Fibroblast of lung (primary cell): ENCODE results near the gene AKAP13. TPM values are rescaled to one million over a fixed set of nuclear protein-coding genes. Genes with fewer than 3 reads are reported as not detected.

Experiments
- DNase-seq, 2 donors: peaks; one replicate each; pipeline versions ENCODE4 v3.0.0 to v3.0.0-alpha.2; 2010; ENCODE audit warnings: low read depth in 2 of 2
- H2AFZ ChIP-seq: 2 replicates; pipeline ENCODE4 v1.5.1; 2012; ENCODE audit warnings: low read length, control low read depth, inconsistent platforms
- H3K27ac ChIP-seq: 2 replicates; pipeline ENCODE4 v1.5.1; 2011; ENCODE audit warnings: low read length, control low read depth; ENCODE audit not compliant: insufficient read depth
- H3K27me3 ChIP-seq: 2 replicates; pipeline ENCODE4 v1.5.1; 2011; ENCODE audit warnings: mild to moderate bottlenecking, low read length; ENCODE audit not compliant: control insufficient read depth, insufficient read depth
- H3K36me3 ChIP-seq: 2 replicates; pipeline ENCODE4 v1.5.1; 2011; ENCODE audit warnings: low read length; ENCODE audit not compliant: control insufficient read depth, insufficient read depth
- H3K4me1 ChIP-seq: 2 replicates; pipeline ENCODE4 v1.5.1; 2011; ENCODE audit warnings: low read length; ENCODE audit not compliant: control insufficient read depth, insufficient read depth; ENCODE audit errors: extremely low read depth
- H3K4me2 ChIP-seq: 2 replicates; pipeline ENCODE4 v1.5.1; 2011; ENCODE audit warnings: low read length, control low read depth; ENCODE audit not compliant: insufficient read depth; ENCODE audit errors: extremely low read depth
- H3K4me3 ChIP-seq, 4 experiments: fragments of 200-600 bp in 1 of 4; sonication (generic) in 1 of 4; replicated peaks in 1 of 4; 2 replicates each; pipeline ENCODE4 v1.5.1; 2011 to 2016; ENCODE audit warnings: low read length in 4 of 4, low read depth in 3 of 4, mild to moderate bottlenecking in 3 of 4, control low read depth in 2 of 4, inconsistent platforms in 1 of 4, mixed read lengths in 1 of 4; ENCODE audit not compliant: insufficient read depth in 1 of 4; ENCODE audit errors: control extremely low read depth in 1 of 4
- H3K79me2 ChIP-seq: 2 replicates; pipeline ENCODE4 v1.5.1; 2012; ENCODE audit warnings: mild to moderate bottlenecking, low read length, inconsistent platforms; ENCODE audit not compliant: control insufficient read depth, insufficient read depth
- H3K9ac ChIP-seq: 2 replicates; pipeline ENCODE4 v1.5.1; 2011; ENCODE audit warnings: mild to moderate bottlenecking, low read length, control low read depth; ENCODE audit not compliant: insufficient read depth
- H3K9me3 ChIP-seq: 2 replicates; pipeline ENCODE4 v1.5.1; 2012; ENCODE audit warnings: low read depth, low read length; ENCODE audit not compliant: control insufficient read depth, insufficient read depth
- H4K20me1 ChIP-seq: 2 replicates; pipeline ENCODE4 v1.5.1; 2011; ENCODE audit warnings: low read length; ENCODE audit not compliant: control insufficient read depth, insufficient read depth; ENCODE audit errors: extremely low read depth
- EZH2 ChIP-seq: IDR thresholded peaks from 2 replicates; pipeline ENCODE4 v1.5.1; 2012; ENCODE audit warnings: low read length, control low read depth, mild to moderate bottlenecking; ENCODE audit errors: missing control alignments
- polyA plus RNA-seq, 2 donors: library from polyadenylated mRNA; depleted of rRNA in 1 of 2; stranded (reverse) in 1 of 2; unstranded in 1 of 2; fragments of >200 nt; gene quantifications; 2 replicates each; pipeline ENCODE4 v1.2.1, GENCODE V29; 2011 to 2012; ENCODE audit warnings: missing spikeins in 1 of 2
- total RNA-seq: library from RNA; depleted of rRNA; stranded (reverse); fragments of >200 nt; gene quantifications from 2 replicates; pipeline ENCODE4 v1.2.1, GENCODE V29; 2014
- TF ChIP-seq, protein P1 (sequence below), 2 donors: IDR thresholded peaks in 1 of 2; conservative IDR thresholded peaks in 1 of 2; 1 replicate in 1 of 2; 2 replicates in 1 of 2; pipeline ENCODE4 v1.5.1; 2011 to 2012; ENCODE audit warnings: low read length in 2 of 2, control low read depth in 1 of 2, inconsistent platforms in 1 of 2, low read depth in 1 of 2, mild to moderate bottlenecking in 1 of 2

Gene AKAP13
- total and polyA plus RNA-seq, 2 donors (not counting 1 experiment from before 2014, with no cell fraction given): 8.3 to 68.4 TPM

GRCh38 chr15:85768595-85769168 is 388.3 kb downstream of the AKAP13 start:
- no peak overlapping the region for H3K9ac ChIP-seq
- peaks cover 7% of the 10 kb centered on the region for H3K4me1 ChIP-seq
- no peak for DNase-seq
- no peak overlapping the region for H2AFZ ChIP-seq
- TF ChIP-seq, protein P1, sequence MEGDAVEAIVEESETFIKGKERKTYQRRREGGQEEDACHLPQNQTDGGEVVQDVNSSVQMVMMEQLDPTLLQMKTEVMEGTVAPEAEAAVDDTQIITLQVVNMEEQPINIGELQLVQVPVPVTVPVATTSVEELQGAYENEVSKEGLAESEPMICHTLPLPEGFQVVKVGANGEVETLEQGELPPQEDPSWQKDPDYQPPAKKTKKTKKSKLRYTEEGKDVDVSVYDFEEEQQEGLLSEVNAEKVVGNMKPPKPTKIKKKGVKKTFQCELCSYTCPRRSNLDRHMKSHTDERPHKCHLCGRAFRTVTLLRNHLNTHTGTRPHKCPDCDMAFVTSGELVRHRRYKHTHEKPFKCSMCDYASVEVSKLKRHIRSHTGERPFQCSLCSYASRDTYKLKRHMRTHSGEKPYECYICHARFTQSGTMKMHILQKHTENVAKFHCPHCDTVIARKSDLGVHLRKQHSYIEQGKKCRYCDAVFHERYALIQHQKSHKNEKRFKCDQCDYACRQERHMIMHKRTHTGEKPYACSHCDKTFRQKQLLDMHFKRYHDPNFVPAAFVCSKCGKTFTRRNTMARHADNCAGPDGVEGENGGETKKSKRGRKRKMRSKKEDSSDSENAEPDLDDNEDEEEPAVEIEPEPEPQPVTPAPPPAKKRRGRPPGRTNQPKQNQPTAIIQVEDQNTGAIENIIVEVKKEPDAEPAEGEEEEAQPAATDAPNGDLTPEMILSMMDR (conservative IDR thresholded peaks at IDR 0.05 in 1 of 2, IDR thresholded peaks at IDR 0.05 in 1 of 2; ENCODE audit: low read depth in 1 of 2, low read length in 2 of 2): no peak
- TF ChIP-seq EZH2: no peak
- H3K36me3 ChIP-seq: no peaks in the 10 kb centered on the region
- H3K27ac ChIP-seq: no peak overlapping the region
- no peaks in the 10 kb centered on the region for H3K27me3 ChIP-seq
- H3K79me2 ChIP-seq: no peaks in the 10 kb centered on the region
- H3K4me2 ChIP-seq: no peak overlapping the region
- H4K20me1 ChIP-seq: no peaks in the 10 kb centered on the region
- no peaks in the 10 kb centered on the region for H3K9me3 ChIP-seq
- H3K4me3 ChIP-seq: no peak overlapping the region

- H3K4me3 ChIP-seq: no peak overlapping the region
These were observed 388.9 kb downstream of the AKAP13 start for GRCh38 chr15:85769182-85769900.

More at GRCh38 chr15:85769182-85769900, 388.9 kb downstream of the AKAP13 start:
- H3K27ac ChIP-seq: no peak overlapping the region
- TF ChIP-seq EZH2: no peak
- TF ChIP-seq, protein P1 (conservative IDR thresholded peaks at IDR 0.05 in 1 of 2, IDR thresholded peaks at IDR 0.05 in 1 of 2; ENCODE audit: low read depth in 1 of 2, low read length in 2 of 2): no peak
- H3K36me3 ChIP-seq: no peaks in the 10 kb centered on the region
- H4K20me1 ChIP-seq: no peaks in the 10 kb centered on the region
- H3K4me1 ChIP-seq: peaks cover 6% of the 10 kb centered on the region
- no peaks in the 10 kb centered on the region for H3K9me3 ChIP-seq
- no peak for DNase-seq
- H2AFZ ChIP-seq: no peak overlapping the region
- H3K79me2 ChIP-seq: no peaks in the 10 kb centered on the region
- H3K9ac ChIP-seq: no peak overlapping the region
- H3K27me3 ChIP-seq: no peaks in the 10 kb centered on the region
- no peak overlapping the region for H3K4me2 ChIP-seq
